Ishikawa (cell line): Measurements from ENCODE around the gene KCND3.

Source experiments
- CEBPB ChIP-seq: IDR thresholded peaks from 2 replicates; pipeline ENCODE4 v1.6.1; 2012
- CREB1 ChIP-seq: IDR thresholded peaks from 2 replicates; pipeline ENCODE4 v1.6.1; 2012; ENCODE audit warnings: low read depth
- YY1 ChIP-seq: IDR thresholded peaks from 2 replicates; pipeline ENCODE4 v1.6.1; 2012; ENCODE audit warnings: low read depth
- ZBTB7A ChIP-seq: IDR thresholded peaks from 2 replicates; pipeline ENCODE4 v1.6.1; 2012; ENCODE audit warnings: low read depth
- TF ChIP-seq, protein P1 (sequence below): IDR thresholded peaks from 2 replicates; pipeline ENCODE4 v1.6.1; 2012

DNA sequence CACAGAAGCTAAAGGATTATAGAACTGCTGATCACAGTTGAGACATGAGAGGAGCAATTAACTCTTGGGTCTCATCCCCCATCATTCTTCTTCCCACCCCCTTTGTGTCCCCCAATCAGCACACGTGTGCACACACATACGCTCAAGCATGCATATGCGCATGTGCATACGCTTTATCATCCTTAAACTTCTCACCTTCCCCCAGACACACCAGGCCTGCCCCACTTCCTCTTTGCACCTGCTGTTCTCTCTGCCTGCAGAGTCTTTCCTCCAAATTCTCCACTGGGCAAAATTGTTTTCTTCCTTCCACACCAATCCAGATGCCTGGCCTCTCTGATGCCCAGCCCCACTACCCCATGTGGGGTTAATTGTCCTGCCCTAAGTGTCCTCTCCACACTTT, 13.0 kb upstream of the KCND3 start:
- TF ChIP-seq YY1 (no peak), CREB1 (no peak), CEBPB (no peak), ZBTB7A (no peak)
- TF ChIP-seq, protein P1, sequence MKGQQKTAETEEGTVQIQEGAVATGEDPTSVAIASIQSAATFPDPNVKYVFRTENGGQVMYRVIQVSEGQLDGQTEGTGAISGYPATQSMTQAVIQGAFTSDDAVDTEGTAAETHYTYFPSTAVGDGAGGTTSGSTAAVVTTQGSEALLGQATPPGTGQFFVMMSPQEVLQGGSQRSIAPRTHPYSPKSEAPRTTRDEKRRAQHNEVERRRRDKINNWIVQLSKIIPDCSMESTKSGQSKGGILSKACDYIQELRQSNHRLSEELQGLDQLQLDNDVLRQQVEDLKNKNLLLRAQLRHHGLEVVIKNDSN = no peak
